Measurements from ENCODE around the gene CFAP119. TPM values are rescaled to one million over a fixed set of nuclear protein-coding genes. Genes with fewer than 3 reads are reported as not detected.

Gene CFAP119
- total RNA-seq, 1 experiment from 2014 or later: 13.8 TPM

- Mint-ChIP-seq H3K9me3 (ENCODE audit: low read depth, unreplicated experiment) (no peaks in the 10 kb centered on the region), H3K27me3 (ENCODE audit: unreplicated experiment) (no peaks in the 10 kb centered on the region), H3K36me3 (ENCODE audit: insufficient read depth, unreplicated experiment) (peaks cover 70% of the 10 kb centered on the region), H3K4me3 (ENCODE audit: low read depth, unreplicated experiment) (peak overlapping the region; percentile 96), H3K4me1 (ENCODE audit: low read depth, unreplicated experiment) (peaks cover 24% of the 10 kb centered on the region), H3K27ac (ENCODE audit: unreplicated experiment) (peak overlapping the region; percentile 94)
- CTCF ChIA-PET: no interaction called here
- TF ChIP-seq, protein P1, sequence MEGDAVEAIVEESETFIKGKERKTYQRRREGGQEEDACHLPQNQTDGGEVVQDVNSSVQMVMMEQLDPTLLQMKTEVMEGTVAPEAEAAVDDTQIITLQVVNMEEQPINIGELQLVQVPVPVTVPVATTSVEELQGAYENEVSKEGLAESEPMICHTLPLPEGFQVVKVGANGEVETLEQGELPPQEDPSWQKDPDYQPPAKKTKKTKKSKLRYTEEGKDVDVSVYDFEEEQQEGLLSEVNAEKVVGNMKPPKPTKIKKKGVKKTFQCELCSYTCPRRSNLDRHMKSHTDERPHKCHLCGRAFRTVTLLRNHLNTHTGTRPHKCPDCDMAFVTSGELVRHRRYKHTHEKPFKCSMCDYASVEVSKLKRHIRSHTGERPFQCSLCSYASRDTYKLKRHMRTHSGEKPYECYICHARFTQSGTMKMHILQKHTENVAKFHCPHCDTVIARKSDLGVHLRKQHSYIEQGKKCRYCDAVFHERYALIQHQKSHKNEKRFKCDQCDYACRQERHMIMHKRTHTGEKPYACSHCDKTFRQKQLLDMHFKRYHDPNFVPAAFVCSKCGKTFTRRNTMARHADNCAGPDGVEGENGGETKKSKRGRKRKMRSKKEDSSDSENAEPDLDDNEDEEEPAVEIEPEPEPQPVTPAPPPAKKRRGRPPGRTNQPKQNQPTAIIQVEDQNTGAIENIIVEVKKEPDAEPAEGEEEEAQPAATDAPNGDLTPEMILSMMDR (IDR thresholded peaks at IDR 0.05; ENCODE audit: unreplicated experiment): no peak
- no TSS peak for BruUV-seq (replicated peaks)
- peak; percentile 38 for DNase-seq
- intact Hi-C loops (cut with micrococcal nuclease; ENCODE audit: unreplicated experiment): loop anchor here (5.0 kb wide), 1 partner anchor 161 kb away; the partner anchor contains the start of gene FBXL19
Observed at GRCh38 chr16:30761427-30761927, 385 bp downstream of the CFAP119 start.

DNA sequence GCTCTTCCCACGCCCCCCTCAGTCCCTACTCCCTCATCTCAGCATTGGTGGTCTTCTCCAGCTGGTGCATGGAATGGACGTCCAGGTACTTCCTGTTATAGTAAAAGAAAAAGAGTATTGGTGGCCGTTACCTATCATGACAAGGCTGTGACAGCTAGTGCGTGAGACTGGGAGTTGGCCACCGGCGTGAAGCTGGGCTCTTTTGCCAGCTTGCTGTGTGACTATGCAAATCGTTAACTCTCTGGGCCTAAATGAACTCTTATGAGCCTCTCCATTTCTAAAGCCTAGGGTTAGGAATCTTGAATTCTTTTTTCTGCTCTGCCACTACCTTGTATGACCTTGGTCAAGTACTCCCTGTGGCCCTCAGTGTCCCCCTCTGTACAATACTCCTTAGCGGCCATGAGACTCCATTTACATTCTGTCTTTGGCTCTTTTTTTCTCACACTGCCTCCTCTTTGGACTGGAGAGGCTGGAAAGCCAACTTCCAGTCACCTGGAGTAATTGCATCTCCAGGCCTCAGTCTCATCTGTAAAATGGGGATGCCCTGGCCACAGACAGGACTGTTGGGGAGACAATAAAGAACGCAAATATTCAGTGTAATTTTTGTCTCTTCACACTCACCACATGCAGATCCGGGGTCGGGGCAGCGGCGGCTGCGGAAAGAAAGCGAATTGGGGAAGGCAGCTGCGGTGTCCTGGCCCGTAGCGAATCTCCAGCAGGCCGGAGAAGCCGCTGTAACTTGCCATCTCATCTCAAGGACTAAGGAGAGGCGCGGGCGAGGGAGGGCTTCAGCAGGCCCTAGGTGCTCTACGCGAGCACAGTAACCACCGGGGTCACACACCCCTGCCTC, 1.1 kb downstream of the CFAP119 start:
- H3K36me3 Mint-ChIP-seq (ENCODE audit: insufficient read depth, unreplicated experiment): peaks cover 64% of the 10 kb centered on the region
- peaks cover 24% of the 10 kb centered on the region for H3K4me1 Mint-ChIP-seq (ENCODE audit: low read depth, unreplicated experiment)

DNA sequence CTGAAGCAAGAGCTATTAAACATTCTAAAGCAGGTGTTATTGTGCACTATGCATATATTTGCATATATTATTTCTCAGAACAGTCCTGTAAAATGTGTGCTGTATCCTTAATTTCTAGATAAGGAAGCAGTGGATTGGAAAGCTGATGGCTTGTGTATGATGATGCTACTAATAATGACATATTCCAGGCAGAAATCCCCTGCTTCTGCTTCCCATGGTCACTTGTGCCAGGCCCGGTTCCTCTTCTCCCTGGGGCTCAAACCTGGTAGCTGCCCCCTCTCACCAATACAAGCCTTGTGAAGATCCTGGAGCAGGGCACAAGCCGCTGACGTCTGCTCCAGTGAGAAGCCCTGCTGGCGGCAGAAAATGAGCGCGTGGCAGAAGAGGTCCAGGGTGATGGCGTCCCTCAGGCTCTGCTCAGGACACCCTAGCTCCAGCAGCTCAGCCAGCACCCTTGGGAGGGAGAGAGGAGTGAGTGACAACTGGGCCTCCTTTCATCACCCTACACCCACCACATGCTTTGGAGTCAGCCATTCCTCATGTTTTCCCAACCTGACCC, 1.8 kb downstream of the CFAP119 start:
- peak overlapping the region; percentile 94 for H3K27ac Mint-ChIP-seq (ENCODE audit: unreplicated experiment)
- intact Hi-C loops (cut with micrococcal nuclease; ENCODE audit: unreplicated experiment): loop anchor here (5.0 kb wide), 1 partner anchor 162 kb away; the partner anchor contains the start of gene FBXL19
- peaks cover 24% of the 10 kb centered on the region for H3K4me1 Mint-ChIP-seq (ENCODE audit: low read depth, unreplicated experiment)
- TF ChIP-seq, protein P1 (IDR thresholded peaks at IDR 0.05; ENCODE audit: unreplicated experiment): no peak
- CTCF ChIA-PET: interaction anchor here (1.6 kb wide), 1 partner anchor 12 kb away, joined by 8 read pairs; the partner anchor contains the start of gene PHKG2
- H3K9me3 Mint-ChIP-seq (ENCODE audit: low read depth, unreplicated experiment): no peaks in the 10 kb centered on the region
- no peaks in the 10 kb centered on the region for H3K27me3 Mint-ChIP-seq (ENCODE audit: unreplicated experiment)
- peaks cover 61% of the 10 kb centered on the region for H3K36me3 Mint-ChIP-seq (ENCODE audit: insufficient read depth, unreplicated experiment)
- DNase-seq: no peak
- BruUV-seq (replicated peaks): no TSS peak
- peak overlapping the region; percentile 96 for H3K4me3 Mint-ChIP-seq (ENCODE audit: low read depth, unreplicated experiment)

More for the DNA sequence above, 1.1 kb downstream of the CFAP119 start:
- no peak for DNase-seq
- BruUV-seq (replicated peaks): TSS peak; percentile 47
- H3K4me3 Mint-ChIP-seq (ENCODE audit: low read depth, unreplicated experiment): peak overlapping the region; percentile 96
- CTCF ChIA-PET: interaction anchor here (1.6 kb wide), 1 partner anchor 13 kb away, joined by 8 read pairs; the partner anchor contains the start of gene PHKG2
- intact Hi-C loops (cut with micrococcal nuclease; ENCODE audit: unreplicated experiment): loop anchor here (5.0 kb wide), 1 partner anchor 161 kb away; the partner anchor contains the start of gene FBXL19
- no peaks in the 10 kb centered on the region for H3K27me3 Mint-ChIP-seq (ENCODE audit: unreplicated experiment)
- H3K9me3 Mint-ChIP-seq (ENCODE audit: low read depth, unreplicated experiment): no peaks in the 10 kb centered on the region
- TF ChIP-seq, protein P1 (IDR thresholded peaks at IDR 0.05; ENCODE audit: unreplicated experiment): no peak
- peak overlapping the region; percentile 94 for H3K27ac Mint-ChIP-seq (ENCODE audit: unreplicated experiment)

GRCh38 chr16:30758988-30759491, 2.8 kb downstream of the CFAP119 start:
- no peak overlapping the region for H3K27ac Mint-ChIP-seq (ENCODE audit: unreplicated experiment)
- CTCF ChIA-PET: interaction anchor here (1.6 kb wide), 1 partner anchor 11 kb away, joined by 8 read pairs; the partner anchor contains the start of gene PHKG2
- peaks cover 24% of the 10 kb centered on the region for H3K4me1 Mint-ChIP-seq (ENCODE audit: low read depth, unreplicated experiment)
- DNase-seq: no peak
- H3K36me3 Mint-ChIP-seq (ENCODE audit: insufficient read depth, unreplicated experiment): peaks cover 58% of the 10 kb centered on the region
- no TSS peak for BruUV-seq (replicated peaks)
- no peaks in the 10 kb centered on the region for H3K9me3 Mint-ChIP-seq (ENCODE audit: low read depth, unreplicated experiment)
- H3K27me3 Mint-ChIP-seq (ENCODE audit: unreplicated experiment): no peaks in the 10 kb centered on the region
- intact Hi-C loops (cut with micrococcal nuclease; ENCODE audit: unreplicated experiment): no loop called here
- TF ChIP-seq, protein P1 (IDR thresholded peaks at IDR 0.05; ENCODE audit: unreplicated experiment): no peak
- H3K4me3 Mint-ChIP-seq (ENCODE audit: low read depth, unreplicated experiment): no peak overlapping the region
